AG09319 (cell line): ENCODE results near the gene FARP1.
A peak's percentile ranks its signal among the peaks of the same experiment; 100 is the strongest.

Experiments used
- DNase-seq: peaks from one replicate; pipeline ENCODE4 v3.0.0-alpha.2; 2010; ENCODE audit warnings: low read depth; ENCODE audit errors: extremely low read depth
- TF ChIP-seq, protein P1 (sequence below): IDR thresholded peaks from 2 replicates; pipeline ENCODE4 v1.5.1; 2011; ENCODE audit warnings: low read depth, mild to moderate bottlenecking, inconsistent platforms, low read length, moderate library complexity

The FARP1 gene

DNA sequence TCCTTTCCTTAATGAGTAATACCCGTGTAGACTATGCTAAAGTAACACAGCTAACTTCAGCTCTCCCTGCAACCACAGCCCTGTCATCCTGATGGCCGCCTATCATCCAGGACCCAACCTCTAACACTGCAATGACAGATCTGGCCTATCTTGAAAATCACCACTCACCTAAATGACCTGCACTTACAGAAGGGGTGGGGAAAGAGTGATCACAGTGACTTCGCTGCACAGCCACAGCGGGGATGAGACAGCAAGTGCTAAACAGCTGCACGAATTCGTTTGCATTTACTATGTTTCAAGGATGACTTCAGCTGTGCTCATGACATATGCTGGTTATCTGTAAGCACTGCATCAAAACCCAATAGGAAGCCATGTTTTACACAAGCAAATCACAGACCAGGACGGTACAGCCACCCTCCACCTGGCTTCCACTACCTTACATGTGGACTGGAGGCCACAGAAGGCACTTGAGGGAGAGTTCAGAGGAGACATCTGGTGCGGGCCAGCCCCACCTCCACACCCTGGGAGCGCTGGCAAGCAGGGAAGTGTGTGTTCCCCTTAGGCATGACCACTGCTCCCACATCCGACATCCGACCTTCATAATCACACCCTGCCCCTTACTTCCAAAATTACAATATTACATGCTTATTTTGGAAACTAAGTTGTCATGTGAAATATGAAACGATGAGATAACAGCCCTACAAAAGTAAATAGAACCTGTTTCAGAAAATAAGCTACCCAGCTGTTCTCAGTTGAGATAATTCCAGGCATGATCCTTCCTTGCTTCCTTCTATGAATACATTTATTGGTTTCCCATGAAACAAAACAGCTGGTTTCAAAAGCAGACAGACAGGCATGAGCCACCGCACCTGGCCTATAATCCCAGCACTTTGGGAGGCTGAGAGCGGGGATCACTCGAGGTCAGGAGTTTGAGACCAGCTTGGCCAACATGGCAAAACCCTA, 338.3 kb downstream of the FARP1 start:
- DNase-seq = no peak
- TF ChIP-seq, protein P1, sequence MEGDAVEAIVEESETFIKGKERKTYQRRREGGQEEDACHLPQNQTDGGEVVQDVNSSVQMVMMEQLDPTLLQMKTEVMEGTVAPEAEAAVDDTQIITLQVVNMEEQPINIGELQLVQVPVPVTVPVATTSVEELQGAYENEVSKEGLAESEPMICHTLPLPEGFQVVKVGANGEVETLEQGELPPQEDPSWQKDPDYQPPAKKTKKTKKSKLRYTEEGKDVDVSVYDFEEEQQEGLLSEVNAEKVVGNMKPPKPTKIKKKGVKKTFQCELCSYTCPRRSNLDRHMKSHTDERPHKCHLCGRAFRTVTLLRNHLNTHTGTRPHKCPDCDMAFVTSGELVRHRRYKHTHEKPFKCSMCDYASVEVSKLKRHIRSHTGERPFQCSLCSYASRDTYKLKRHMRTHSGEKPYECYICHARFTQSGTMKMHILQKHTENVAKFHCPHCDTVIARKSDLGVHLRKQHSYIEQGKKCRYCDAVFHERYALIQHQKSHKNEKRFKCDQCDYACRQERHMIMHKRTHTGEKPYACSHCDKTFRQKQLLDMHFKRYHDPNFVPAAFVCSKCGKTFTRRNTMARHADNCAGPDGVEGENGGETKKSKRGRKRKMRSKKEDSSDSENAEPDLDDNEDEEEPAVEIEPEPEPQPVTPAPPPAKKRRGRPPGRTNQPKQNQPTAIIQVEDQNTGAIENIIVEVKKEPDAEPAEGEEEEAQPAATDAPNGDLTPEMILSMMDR = no peak

DNA sequence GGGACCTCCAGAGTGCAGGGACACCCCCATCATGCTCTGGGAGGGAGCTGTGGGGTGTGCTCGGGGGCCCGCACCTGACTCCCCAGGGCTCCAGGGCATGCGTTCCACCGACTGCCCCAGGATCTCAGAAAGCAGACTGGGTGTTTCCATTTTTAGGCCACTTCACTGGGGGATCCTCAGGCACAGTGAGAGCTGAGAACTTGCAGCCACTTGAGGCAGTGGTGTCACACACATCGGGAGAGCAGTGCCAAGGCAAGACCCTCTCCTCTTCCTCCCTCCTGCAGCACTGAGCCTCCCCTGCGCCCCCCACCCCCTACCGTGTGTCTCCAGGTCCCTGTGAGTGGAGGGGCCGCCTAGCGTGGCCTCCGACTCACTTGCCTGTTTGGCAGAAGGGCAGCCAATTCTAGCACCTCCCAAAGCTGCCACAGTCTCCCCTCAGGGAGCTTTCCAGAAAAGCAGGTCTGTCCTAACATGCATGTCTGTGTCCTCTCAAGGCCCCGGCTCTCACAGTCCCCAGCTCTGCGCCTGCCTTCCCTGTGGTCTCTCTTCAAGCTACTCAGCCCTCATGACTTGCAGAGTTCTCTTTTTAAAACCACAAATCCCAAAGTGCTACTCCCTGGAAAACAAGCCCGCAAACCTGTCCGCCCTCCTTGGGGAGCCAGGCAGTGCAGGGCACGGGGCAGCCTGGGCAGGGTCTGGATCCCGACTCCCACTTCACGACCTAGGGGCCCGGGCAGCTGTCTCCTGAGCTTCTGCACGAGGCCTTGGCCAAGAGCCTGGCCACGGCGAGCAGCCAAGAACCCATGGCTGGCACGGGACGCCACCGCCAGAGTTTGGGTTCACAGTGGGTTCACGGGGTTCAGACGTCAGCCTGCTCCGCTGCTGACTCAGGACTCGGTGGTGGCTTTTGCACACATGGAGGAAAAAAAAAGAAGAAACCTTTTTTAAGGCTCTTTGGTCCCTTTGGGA, 339.9 kb downstream of the FARP1 start:
- TF ChIP-seq, protein P1 = peak; percentile 25
- peak; percentile 61 for DNase-seq

DNA sequence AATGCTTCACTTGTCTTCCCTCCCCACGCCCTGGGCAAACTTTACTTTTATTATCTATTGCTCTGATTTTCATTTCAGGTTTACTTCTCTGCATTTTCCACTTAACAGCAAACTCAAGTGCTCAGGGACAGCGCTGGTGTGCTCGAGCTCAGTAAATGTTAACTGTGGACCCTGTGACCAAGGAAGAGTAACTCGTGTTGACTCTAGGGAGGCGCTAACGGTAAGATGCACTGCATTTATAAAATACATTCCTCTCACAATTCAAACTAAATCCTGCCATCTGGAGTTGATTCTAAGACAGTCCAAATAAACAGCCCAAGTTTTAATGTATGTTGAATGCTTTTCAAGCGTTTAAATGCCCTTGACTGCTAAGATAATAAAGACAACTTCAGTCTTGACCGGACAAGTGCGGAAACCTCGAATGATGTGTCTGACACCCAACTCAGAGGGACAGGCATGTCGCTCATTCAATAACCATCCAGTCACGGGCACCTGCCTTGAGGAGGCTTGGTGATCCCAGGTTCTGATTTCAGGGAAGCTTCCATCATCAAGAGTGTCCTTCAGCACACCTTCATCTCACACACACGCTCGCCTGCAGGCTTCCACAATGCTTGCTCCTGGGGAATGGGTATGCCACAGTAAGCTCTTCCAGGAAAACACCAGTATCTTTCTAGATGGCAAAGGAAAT, 340.9 kb downstream of the FARP1 start:
- TF ChIP-seq, protein P1 = no peak
- DNase-seq = no peak

DNA sequence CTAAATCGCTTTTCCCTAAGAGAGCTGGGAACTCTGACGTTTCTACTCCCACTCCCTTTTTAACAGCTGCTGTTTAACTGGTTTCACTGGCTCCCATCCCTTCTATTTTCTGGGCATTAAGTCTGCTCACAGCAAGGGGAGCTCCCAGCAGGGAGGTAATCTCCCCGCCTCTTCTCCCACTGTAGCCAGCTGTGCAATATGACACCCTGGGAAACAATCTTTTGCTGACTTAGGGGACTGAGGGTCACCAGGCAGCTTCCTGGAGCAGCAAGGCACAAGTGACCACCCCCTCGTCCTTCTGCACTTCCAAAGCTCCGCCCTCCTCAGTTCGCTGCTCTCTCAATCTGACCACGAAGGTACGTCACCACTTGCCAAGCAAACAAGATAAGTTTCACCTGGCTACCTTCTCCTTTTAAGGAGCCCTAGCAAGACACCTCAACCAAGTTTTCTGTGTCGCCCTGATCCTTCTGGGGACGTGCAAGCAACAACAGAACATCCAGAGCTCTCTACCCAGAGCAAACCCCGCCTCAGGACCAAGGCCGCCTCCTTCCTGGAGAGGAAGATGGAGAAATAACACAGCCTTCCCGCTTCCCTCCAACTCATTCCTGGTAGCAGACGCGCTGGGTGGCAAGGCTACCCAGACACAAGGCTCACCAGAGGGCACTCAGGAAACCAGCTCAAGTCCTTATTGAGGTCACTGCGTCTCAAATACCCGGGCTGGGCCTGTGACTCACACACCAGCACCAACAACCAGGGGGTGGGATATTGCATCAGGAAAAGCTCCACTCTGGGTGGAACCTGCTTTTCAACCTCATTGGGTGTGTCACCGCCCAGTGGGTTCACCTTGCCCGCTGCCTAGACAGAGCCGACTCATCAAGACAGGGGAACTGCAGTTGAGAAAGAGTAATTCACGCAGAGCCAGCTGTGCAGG, 341.7 kb downstream of the FARP1 start:
- DNase-seq = peak; percentile 82
- TF ChIP-seq, protein P1 = peak; percentile 5

DNA sequence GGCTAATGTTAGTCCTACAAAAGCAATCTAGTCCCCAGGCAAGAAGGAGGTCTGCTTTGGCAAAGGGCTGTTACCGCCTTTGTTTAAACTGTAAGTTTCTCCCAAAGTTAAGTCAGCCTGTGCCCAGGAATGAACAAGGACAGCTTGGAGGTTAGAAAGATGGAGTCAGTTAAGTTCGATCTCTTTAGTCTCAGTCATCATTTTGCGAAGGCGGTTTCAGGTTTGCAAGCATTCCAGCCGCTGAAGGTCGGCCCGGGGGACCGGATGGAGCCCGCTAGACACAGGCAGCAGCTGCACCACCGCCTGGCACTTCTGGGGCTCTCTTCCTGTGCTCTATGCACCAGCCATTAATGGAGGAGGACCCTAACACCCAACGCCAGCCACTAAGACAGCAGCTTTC, 342.7 kb downstream of the FARP1 start:
- TF ChIP-seq, protein P1 = no peak
- no peak for DNase-seq

DNA sequence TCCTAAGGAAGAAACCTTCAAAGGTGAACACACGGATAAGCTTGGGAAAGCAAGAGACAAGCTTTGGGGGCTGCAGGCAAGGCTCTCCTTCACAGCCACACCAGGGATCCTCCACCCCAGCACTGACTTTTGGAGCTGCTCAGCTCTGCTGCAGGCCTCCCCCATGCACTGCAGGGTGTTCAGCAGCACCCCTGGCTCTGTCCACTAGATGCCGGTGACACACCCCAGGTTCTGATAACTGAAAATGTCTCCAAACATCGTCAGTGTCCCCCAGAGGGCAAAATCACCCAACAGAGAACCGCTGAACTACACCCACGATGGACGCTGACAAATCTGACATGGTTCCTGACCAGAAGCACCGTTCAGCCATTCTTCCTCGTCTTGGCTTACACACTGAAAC, 343.5 kb downstream of the FARP1 start:
- TF ChIP-seq, protein P1 = no peak
- no peak for DNase-seq
